ENCODE results near the gene CFAP251. TPM values are rescaled to one million over a fixed set of nuclear protein-coding genes. Genes with fewer than 3 reads are reported as not detected.
A peak's percentile ranks its signal among the peaks of the same experiment; 100 is the strongest.
"Not testable (repeated sequence)": the region's sequence is repeated elsewhere in the genome, so short reads cannot be mapped to it uniquely, and the experiment has no call there.

CFAP251 gene
- total RNA-seq, 1 experiment from 2014 or later: 3.8 TPM

DNA sequence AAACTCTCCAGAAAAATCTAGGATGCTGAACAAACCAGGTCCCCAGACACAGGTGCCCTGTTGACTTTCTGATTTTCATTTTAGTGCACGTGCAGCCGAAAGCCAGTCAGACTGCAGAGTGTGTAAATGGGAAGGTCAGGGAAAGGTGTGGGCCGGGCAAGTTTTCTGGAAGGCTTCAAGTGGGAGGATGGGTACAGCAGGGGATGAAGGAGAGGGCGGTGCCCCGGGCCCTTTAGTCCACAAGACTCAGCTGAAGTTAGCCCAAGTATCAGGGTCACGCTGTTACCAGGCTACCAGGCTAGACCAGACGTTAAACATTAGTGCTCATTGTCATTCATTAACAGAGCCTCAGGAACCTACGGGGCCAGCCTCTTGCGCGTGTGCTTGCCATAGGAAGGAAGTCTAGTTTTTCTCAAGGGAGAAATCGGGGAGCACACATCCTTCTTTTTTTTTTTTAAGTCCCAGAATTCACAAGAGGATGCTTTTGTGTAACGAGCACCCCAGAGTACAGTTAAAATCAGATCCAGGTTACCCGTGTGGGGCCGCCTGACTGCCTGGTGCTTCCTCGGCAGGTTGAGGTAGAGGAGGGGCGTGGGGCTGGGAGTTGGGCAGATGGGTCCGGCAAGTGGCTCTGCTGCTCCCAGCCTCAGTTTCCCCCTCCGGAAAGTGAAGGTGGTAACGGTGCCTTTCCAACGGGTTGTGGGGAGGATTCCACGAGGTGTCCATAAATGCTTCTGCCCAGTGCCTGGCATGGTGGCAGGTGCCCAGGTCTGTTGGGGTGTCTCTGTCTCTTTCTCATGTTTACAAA lies 122.4 kb downstream of the CFAP251 start:
- H3K4me1 Mint-ChIP-seq (ENCODE audit: low read depth, unreplicated experiment): peaks cover 22% of the 10 kb centered on the region
- TF ChIP-seq CTCF (IDR thresholded peaks at IDR 0.05; ENCODE audit: unreplicated experiment): no peak
- no peaks in the 10 kb centered on the region for H3K9me3 Mint-ChIP-seq (ENCODE audit: low read depth, unreplicated experiment)
- H3K27ac Mint-ChIP-seq (ENCODE audit: unreplicated experiment): peak overlapping the region; percentile 94
- CTCF ChIA-PET: interaction anchor here (0.5 to 1.0 kb wide), 11 partner anchors 8 to 594 kb away, joined by 3 to 8 read pairs (median 4); no protein-coding TSS in a partner anchor
- intact Hi-C loops (cut with micrococcal nuclease; ENCODE audit: unreplicated experiment): loop anchor here (2.0 kb wide), 1 partner anchor 40 kb away; no protein-coding TSS in a partner anchor
- H3K27me3 Mint-ChIP-seq (ENCODE audit: unreplicated experiment): no peaks in the 10 kb centered on the region
- no TSS peak for BruUV-seq (replicated peaks)
- peak; percentile 91 for DNase-seq
- peaks cover 53% of the 10 kb centered on the region for H3K36me3 Mint-ChIP-seq (ENCODE audit: insufficient read depth, unreplicated experiment)
- H3K4me3 Mint-ChIP-seq (ENCODE audit: low read depth, unreplicated experiment): peak overlapping the region; percentile 62

- H3K36me3 Mint-ChIP-seq (ENCODE audit: insufficient read depth, unreplicated experiment): peaks cover 57% of the 10 kb centered on the region
- CTCF ChIA-PET; H3K9me3 Mint-ChIP-seq (ENCODE audit: low read depth, unreplicated experiment); BruUV-seq (replicated peaks); H3K27me3 Mint-ChIP-seq (ENCODE audit: unreplicated experiment); DNase-seq: not testable (repeated sequence)
- peak overlapping the region; percentile 62 for H3K4me3 Mint-ChIP-seq (ENCODE audit: low read depth, unreplicated experiment)
- peaks cover 16% of the 10 kb centered on the region for H3K4me1 Mint-ChIP-seq (ENCODE audit: low read depth, unreplicated experiment)
- intact Hi-C loops (cut with micrococcal nuclease; ENCODE audit: unreplicated experiment): loop anchor here (2.0 kb wide), 1 partner anchor 39 kb away; no protein-coding TSS in a partner anchor
- H3K27ac Mint-ChIP-seq (ENCODE audit: unreplicated experiment): peak overlapping the region; percentile 94
These were observed 123.1 kb downstream of the CFAP251 start for GRCh38 chr12:122041458-122041857.

- Mint-ChIP-seq H3K9me3 (ENCODE audit: low read depth, unreplicated experiment) (no peaks in the 10 kb centered on the region), H3K4me3 (ENCODE audit: low read depth, unreplicated experiment) (no peak overlapping the region), H3K36me3 (ENCODE audit: insufficient read depth, unreplicated experiment) (peaks cover 51% of the 10 kb centered on the region), H3K4me1 (ENCODE audit: low read depth, unreplicated experiment) (peaks cover 16% of the 10 kb centered on the region), H3K27me3 (ENCODE audit: unreplicated experiment) (no peaks in the 10 kb centered on the region), H3K27ac (ENCODE audit: unreplicated experiment) (no peak overlapping the region)
- intact Hi-C loops (cut with micrococcal nuclease; ENCODE audit: unreplicated experiment): no loop called here
- CTCF ChIA-PET: interaction anchor here (0.6 to 0.7 kb wide), 2 partner anchors 263 to 1633 kb away, joined by 5 to 8 read pairs; no protein-coding TSS in a partner anchor
- no TSS peak for BruUV-seq (replicated peaks)
- DNase-seq: no peak
- TF ChIP-seq CTCF (IDR thresholded peaks at IDR 0.05; ENCODE audit: unreplicated experiment): no peak
These were observed 124.5 kb downstream of the CFAP251 start for GRCh38 chr12:122042910-122043309.

DNA sequence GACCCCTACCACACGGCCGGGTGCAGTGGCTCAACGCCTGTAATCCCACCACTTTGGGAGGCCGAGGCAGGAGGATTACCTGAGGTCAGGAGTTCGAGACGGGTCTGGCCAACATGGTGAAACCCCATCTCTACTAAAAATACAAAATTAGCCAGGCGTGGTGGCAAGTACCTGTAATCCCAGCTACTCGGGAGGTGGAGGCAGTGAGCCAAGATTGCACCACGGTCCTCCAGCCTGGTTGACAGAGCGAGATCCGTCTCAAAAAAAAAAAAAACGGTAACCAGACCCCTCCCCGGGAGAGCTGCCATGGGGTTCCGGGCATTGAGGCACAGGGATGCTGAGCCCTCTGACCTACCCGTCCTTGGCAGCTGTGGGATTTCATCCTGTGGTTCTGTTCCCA lies 125.1 kb downstream of the CFAP251 start:
- no peak overlapping the region for H3K4me3 Mint-ChIP-seq (ENCODE audit: low read depth, unreplicated experiment)

More for the DNA sequence above, 125.1 kb downstream of the CFAP251 start:
- no peak for TF ChIP-seq CTCF (IDR thresholded peaks at IDR 0.05; ENCODE audit: unreplicated experiment)
- no peaks in the 10 kb centered on the region for H3K9me3 Mint-ChIP-seq (ENCODE audit: low read depth, unreplicated experiment)
- BruUV-seq (replicated peaks): no TSS peak
- peaks cover 55% of the 10 kb centered on the region for H3K36me3 Mint-ChIP-seq (ENCODE audit: insufficient read depth, unreplicated experiment)
- intact Hi-C loops (cut with micrococcal nuclease; ENCODE audit: unreplicated experiment): no loop called here
- peaks cover 16% of the 10 kb centered on the region for H3K4me1 Mint-ChIP-seq (ENCODE audit: low read depth, unreplicated experiment)
- DNase-seq: no peak
- no peak overlapping the region for H3K27ac Mint-ChIP-seq (ENCODE audit: unreplicated experiment)
- CTCF ChIA-PET: no interaction called here
- H3K27me3 Mint-ChIP-seq (ENCODE audit: unreplicated experiment): no peaks in the 10 kb centered on the region

Data from Calu3 (cell line).